Lung (tissue), 12 donors: ENCODE results near the gene EIF4A2. TPM values are rescaled to one million over a fixed set of nuclear protein-coding genes. Genes with fewer than 3 reads are reported as not detected.
"Not testable (repeated sequence)": the region's sequence is repeated elsewhere in the genome, so short reads cannot be mapped to it uniquely, and the experiment has no call there.

Experiments used
- ATAC-seq: fragments of 200-7000 bp; cut with Tn5 transposase; one replicate; pipeline ENCODE4 v1.9.1; 2020; ENCODE audit warnings: moderate number of reproducible peaks; ENCODE audit not compliant: insufficient read depth, low FRiP score
- DNase-seq, 3 donors: peaks; one replicate each; pipeline ENCODE4 v3.0.0-alpha.2; 2013 to 2017
- H3K27ac ChIP-seq, 2 donors: one replicate each; pipeline ENCODE4 v1.5.1; 2013; ENCODE audit warnings: mild to moderate bottlenecking in 2 of 2, moderate library complexity in 2 of 2, control low read depth in 1 of 2, inconsistent platforms in 1 of 2, low read depth in 1 of 2, low read length in 1 of 2
- H3K27me3 ChIP-seq, 3 donors: one replicate each; pipeline ENCODE4 v1.5.1; 2013; ENCODE audit warnings: low read length in 2 of 3; ENCODE audit not compliant: control insufficient read depth in 3 of 3, insufficient read depth in 3 of 3
- H3K36me3 ChIP-seq, 4 donors: one replicate each; pipeline ENCODE4 v1.5.1; 2013; ENCODE audit warnings: low read length in 4 of 4, mild to moderate bottlenecking in 1 of 4, moderate library complexity in 1 of 4; ENCODE audit not compliant: control insufficient read depth in 4 of 4, insufficient read depth in 4 of 4
- H3K4me1 ChIP-seq, 5 donors: one replicate each; pipeline ENCODE4 v1.5.1; 2013; ENCODE audit warnings: low read length in 5 of 5, mild to moderate bottlenecking in 2 of 5, moderate library complexity in 1 of 5; ENCODE audit not compliant: control insufficient read depth in 5 of 5, insufficient read depth in 5 of 5
- H3K4me3 ChIP-seq: one replicate; pipeline ENCODE4 v1.5.1; 2013; ENCODE audit warnings: mild to moderate bottlenecking, control low read depth, moderate library complexity
- H3K9ac ChIP-seq, 2 donors: one replicate each; pipeline ENCODE4 v1.5.1; 2013; ENCODE audit warnings: low read length in 2 of 2, control low read depth in 1 of 2; ENCODE audit not compliant: insufficient read depth in 1 of 2
- H3K9me3 ChIP-seq, 4 donors: one replicate each; pipeline ENCODE4 v1.5.1; 2013; ENCODE audit warnings: low read length in 3 of 4, mild to moderate bottlenecking in 1 of 4, moderate library complexity in 1 of 4; ENCODE audit not compliant: control insufficient read depth in 4 of 4, insufficient read depth in 3 of 4
- CTCF ChIP-seq: IDR thresholded peaks from 2 replicates; pipeline ENCODE4 v1.5.1; 2012; ENCODE audit warnings: mild to moderate bottlenecking; ENCODE audit errors: control extremely low read depth, extremely low read depth
- WGBS, 2 donors: extraction: QIAGEN DNeasy Blood & Tissue Kit; methylation state at CpG; one replicate each; pipeline ENCODE4 v1.1.7; 2013; 5-methylcytosine and 5-hydroxymethylcytosine counted together
- polyA plus RNA-seq, 2 donors: library from polyadenylated mRNA; stranded (reverse); fragments of 200-250 nt; gene quantifications; one replicate each; pipeline ENCODE4 v1.2.1, GENCODE V29; 2013
- total RNA-seq, 2 donors: library from RNA; depleted of rRNA in 1 of 2; stranded (reverse); fragments of >200 nt in 1 of 2; gene quantifications; one replicate each; pipeline ENCODE4 v1.2.1, GENCODE V29; 2014 to 2021
- donor health status: control.
- donor health status: control.
- donor health status: Bipolar disorder and iron deficiency.
- donor health status: healthy.
- donor health status: DM: yes; HTN: yes; CAD: no.

The EIF4A2 gene
- total and polyA plus RNA-seq, 4 donors = 235 to 683 (median 312) TPM

DNA sequence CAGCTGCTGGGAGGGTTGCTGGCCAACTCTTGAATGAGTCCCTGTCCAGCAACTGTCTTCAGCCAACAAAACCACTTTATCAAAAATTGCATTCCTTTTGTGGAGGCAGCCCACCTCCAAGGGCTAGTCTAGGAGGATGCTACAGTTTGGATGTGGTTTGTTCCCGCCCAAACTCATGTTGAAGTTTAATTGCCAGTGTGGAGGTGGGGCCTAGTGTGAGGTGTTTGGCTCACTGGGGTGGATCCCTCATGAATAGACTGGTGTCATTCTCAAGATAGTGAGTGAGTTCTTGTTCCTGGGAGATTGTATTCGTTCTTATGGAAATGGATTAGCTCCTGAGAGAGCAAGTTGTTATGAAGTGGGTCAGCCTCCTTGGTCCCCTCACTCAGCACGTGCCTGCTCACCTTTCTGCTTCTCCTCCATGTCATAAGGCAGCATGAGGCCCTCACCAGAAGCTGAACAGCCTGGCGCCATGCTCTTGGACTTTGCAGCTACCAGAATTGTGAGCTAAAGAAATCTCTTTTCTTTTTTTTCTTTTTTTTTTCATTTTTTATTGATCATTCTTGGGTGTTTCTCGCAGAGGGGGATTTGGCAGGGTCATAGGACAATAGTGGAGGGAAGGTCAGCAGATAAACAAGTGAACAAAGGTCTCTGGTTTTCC lies 27.1 kb downstream of the EIF4A2 start:
- peaks cover 0 to 8% (median 3%) of the 10 kb centered on the region in 5 donors for H3K4me1 ChIP-seq
- H3K9me3 ChIP-seq = no peaks in the 10 kb centered on the region
- ATAC-seq (no peak), DNase-seq (no peak)
- no peak overlapping the region for H3K9ac ChIP-seq
- H3K27me3 ChIP-seq = peaks cover 0 to 7% (median 4%) of the 10 kb centered on the region in 3 donors
- H3K27ac ChIP-seq = no peak overlapping the region
- no peak for TF ChIP-seq CTCF
- WGBS, 2 donors = 90 to 96% methylated on average over 5 of the region's 5 CpGs
- no peak overlapping the region for H3K4me3 ChIP-seq
- no peaks in the 10 kb centered on the region for H3K36me3 ChIP-seq

GRCh38 chr3:186811313-186811712 lies 27.9 kb downstream of the EIF4A2 start:
- not testable (repeated sequence) for H3K4me1 ChIP-seq, H3K9ac ChIP-seq, DNase-seq, H3K27ac ChIP-seq, H3K36me3 ChIP-seq, H3K9me3 ChIP-seq, H3K4me3 ChIP-seq, H3K27me3 ChIP-seq, ATAC-seq
- 89 to 90% methylated on average over 17 to 20 of the region's 29 CpGs for WGBS, 2 donors

- H3K27me3 ChIP-seq = peaks cover 0 to 17% (median 13%) of the 10 kb centered on the region in 3 donors
- TF ChIP-seq CTCF = no peak
- H3K27ac ChIP-seq = no peak overlapping the region
- H3K9me3 ChIP-seq = no peaks in the 10 kb centered on the region
- H3K4me3 ChIP-seq = no peak overlapping the region
- no peak for ATAC-seq
- WGBS, 2 donors = 84 to 89% methylated on average over 4 of the region's 4 CpGs
- no peak for DNase-seq
- H3K36me3 ChIP-seq = no peaks in the 10 kb centered on the region
- no peaks in the 10 kb centered on the region for H3K4me1 ChIP-seq
- no peak overlapping the region for H3K9ac ChIP-seq
Measured at GRCh38 chr3:186814100-186814499, 30.7 kb downstream of the EIF4A2 start.

DNA sequence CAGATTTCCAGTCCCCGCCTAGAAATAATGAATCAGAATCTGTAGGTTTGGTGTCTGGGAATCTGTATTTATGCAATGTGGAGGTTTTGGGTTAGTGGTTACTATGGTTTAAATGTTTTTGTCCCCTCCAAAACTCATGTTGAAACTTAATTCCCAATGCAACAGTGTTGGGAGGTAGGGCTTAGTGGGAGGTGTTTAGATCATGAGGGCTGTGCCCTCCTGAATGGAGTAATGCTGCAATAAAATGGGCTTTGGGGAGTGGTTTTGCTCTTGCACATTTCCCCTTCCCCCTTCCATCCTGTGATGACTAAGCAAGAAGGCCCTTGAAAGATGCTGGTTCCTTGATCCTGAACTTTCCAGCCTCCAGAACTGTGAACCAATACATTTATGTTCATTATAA lies 32.1 kb downstream of the EIF4A2 start:
- 65 to 76% methylated on average over 1 of the region's 1 CpG for WGBS, 2 donors
- Histone ChIP-seq H3K9me3 (no peaks in the 10 kb centered on the region), H3K9ac (no peak overlapping the region), H3K4me3 (no peak overlapping the region), H3K4me1 (no peaks in the 10 kb centered on the region), H3K36me3 (no peaks in the 10 kb centered on the region), H3K27ac (no peak overlapping the region), H3K27me3 (peaks cover 0 to 17% (median 13%) of the 10 kb centered on the region in 3 donors)
- ATAC-seq (no peak), DNase-seq (no peak)
- TF ChIP-seq CTCF = no peak
